ENCODE data around the gene TNP2. TPM values are rescaled to one million over a fixed set of nuclear protein-coding genes. Genes with fewer than 3 reads are reported as not detected.
A peak's percentile ranks its signal among the peaks of the same experiment; 100 is the strongest.

The TNP2 gene
- total RNA-seq, 1 donor from 2014 or later, result not detected

DNA sequence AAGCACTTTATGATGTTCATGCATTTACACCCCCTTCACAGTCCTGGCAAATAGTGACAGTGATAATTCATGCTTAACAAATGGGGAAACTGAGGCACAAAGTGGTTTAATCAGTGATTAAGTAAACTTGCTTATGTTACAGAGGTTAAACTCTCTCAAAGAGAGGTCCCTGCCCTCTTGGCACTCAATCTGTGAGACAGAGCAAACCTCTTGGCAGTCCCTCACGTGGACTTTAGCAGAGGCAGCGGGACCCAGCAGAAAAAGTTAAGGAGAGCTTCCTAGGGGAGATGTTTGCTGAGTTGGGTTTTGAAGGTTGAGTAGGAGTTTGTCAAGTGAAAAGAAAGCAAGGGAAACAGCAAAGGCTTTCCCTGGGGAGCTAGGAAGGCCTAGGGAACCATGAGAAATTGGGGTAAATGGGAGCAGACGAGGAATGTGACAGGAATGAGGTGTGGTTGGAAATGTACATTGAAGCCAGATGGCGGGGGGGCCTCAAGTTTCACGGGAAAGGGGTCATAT lies 23.8 kb downstream of the TNP2 start:
- Histone ChIP-seq H3K27me3 (ENCODE audit: low read depth) (no peaks in the 10 kb centered on the region), H3K4me3 (no peak overlapping the region), H3K9me3 (no peaks in the 10 kb centered on the region), H3K27ac (no peak overlapping the region), H3K36me3 (no peaks in the 10 kb centered on the region), H3K4me1 (no peaks in the 10 kb centered on the region)
- intact Hi-C loops (cut with DNase I), result no loop called here
- no peak for ATAC-seq
- no peak for DNase-seq
- TF ChIP-seq, protein P1, sequence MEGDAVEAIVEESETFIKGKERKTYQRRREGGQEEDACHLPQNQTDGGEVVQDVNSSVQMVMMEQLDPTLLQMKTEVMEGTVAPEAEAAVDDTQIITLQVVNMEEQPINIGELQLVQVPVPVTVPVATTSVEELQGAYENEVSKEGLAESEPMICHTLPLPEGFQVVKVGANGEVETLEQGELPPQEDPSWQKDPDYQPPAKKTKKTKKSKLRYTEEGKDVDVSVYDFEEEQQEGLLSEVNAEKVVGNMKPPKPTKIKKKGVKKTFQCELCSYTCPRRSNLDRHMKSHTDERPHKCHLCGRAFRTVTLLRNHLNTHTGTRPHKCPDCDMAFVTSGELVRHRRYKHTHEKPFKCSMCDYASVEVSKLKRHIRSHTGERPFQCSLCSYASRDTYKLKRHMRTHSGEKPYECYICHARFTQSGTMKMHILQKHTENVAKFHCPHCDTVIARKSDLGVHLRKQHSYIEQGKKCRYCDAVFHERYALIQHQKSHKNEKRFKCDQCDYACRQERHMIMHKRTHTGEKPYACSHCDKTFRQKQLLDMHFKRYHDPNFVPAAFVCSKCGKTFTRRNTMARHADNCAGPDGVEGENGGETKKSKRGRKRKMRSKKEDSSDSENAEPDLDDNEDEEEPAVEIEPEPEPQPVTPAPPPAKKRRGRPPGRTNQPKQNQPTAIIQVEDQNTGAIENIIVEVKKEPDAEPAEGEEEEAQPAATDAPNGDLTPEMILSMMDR (IDR thresholded peaks at IDR 0.05), result no peak

DNA sequence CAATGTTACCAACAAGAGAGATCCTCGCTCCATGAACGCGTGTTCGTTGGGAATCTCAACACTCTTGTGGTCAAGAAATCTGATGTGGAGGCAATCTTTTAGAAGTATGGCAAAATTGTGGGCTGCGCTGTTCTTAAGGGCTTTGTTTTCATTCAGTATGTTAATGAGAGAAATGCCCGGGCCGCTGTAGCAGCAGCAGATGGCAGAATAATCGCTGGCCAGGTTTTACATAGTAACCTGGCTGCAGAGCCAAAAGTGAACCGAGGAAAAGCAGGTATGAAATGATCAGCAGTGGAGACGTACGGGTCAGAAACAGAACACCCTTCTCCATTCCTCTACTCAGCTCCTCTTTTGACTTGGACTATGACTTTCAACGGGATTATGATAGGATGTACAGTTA lies 26.5 kb downstream of the TNP2 start:
- ATAC-seq (no peak), DNase-seq (no peak)
- no peak overlapping the region for H3K27ac ChIP-seq
- intact Hi-C loops (cut with DNase I), result no loop called here
- TF ChIP-seq, protein P1 (IDR thresholded peaks at IDR 0.05), result no peak
- no peaks in the 10 kb centered on the region for H3K27me3 ChIP-seq (ENCODE audit: low read depth)
- H3K9me3 ChIP-seq, result no peaks in the 10 kb centered on the region
- H3K4me1 ChIP-seq, result peaks cover 2% of the 10 kb centered on the region
- no peaks in the 10 kb centered on the region for H3K36me3 ChIP-seq
- H3K4me3 ChIP-seq, result no peak overlapping the region

DNA sequence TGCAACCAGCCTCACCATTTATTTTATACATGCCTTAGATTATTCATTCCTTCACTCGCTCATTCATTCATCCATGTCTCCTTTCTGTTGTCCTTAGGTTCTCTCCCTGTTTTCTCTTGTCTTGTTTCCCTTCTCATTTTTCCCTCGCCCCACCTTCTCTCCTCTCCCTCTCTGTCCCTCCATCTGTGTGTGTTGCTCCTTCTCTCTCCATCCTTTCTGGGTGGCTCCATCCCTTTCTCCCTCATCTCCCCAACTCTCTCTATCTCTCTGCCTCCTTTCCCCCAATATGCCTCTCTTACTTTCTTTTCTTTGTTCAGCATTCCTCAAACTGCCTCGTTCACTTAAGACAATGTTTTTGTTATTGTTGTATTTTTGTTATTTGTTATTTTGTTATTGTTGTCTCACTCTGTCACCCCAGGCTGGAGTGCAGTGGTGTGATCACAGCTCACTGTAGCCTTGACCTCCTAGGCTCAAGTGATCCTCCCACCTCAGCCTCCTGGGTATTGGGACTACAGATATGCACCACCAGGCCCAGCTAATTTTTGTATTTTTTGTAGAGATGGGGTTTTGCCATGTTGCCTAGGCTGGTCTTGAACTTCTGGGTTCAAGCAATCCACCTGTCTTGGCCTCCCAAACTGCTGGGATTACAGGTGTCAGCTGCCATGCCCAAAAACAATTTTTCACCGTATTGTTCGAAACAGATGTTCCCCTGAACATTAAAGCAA lies 27.5 kb downstream of the TNP2 start:
- Histone ChIP-seq H3K4me1 (peaks cover 8% of the 10 kb centered on the region), H3K9me3 (no peaks in the 10 kb centered on the region), H3K27me3 (ENCODE audit: low read depth) (no peaks in the 10 kb centered on the region), H3K4me3 (no peak overlapping the region), H3K36me3 (no peaks in the 10 kb centered on the region), H3K27ac (no peak overlapping the region)
- no peak for DNase-seq
- intact Hi-C loops (cut with DNase I), result no loop called here
- TF ChIP-seq, protein P1 (IDR thresholded peaks at IDR 0.05), result no peak
- no peak for ATAC-seq

DNA sequence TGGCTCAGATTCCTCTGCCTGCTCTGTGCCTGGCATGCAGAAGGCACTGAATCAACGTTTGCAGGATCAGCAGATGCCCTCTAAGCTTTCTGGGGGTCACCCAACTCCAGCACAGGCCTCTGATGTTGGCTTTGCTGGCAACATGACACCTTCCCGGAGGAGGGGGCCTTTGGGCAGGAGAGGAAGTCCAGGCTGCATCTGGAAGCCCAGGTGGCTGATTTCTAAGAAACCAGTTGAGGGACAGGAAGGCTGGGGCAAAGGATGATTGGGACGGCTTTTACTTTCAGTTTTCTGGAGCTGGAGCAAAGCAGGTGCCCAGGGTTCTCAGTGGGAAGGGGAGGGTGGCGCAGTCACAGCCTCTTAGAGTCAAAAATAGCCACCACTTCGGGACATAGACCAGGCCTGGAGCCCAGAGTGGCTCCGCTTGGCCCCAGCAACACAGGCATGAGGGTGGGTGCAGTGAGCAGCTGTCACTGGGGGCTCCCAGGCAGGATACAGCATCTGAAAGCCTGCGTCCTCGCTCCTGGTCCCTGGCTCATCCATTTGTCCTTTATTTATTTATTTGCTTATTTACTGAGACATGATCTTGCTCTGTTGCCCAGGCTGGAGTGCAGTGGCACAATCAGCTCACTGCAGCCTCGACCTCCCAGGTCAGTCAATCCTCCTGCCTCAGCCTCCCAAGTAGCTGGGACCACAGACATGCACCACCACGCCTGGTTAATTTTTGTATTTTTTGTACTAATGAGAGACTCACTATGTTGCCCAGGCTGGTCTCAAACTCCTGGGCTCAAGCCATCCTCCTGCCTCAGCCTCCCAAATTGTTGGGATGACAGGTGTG lies 28.3 kb downstream of the TNP2 start:
- DNase-seq (no peak), ATAC-seq (peak; percentile 35 to 59)
- intact Hi-C loops (cut with DNase I), result no loop called here
- H3K4me1 ChIP-seq, result peaks cover 8% of the 10 kb centered on the region
- no peak overlapping the region for H3K4me3 ChIP-seq
- H3K27me3 ChIP-seq (ENCODE audit: low read depth), result no peaks in the 10 kb centered on the region
- H3K36me3 ChIP-seq, result no peaks in the 10 kb centered on the region
- H3K9me3 ChIP-seq, result no peaks in the 10 kb centered on the region
- TF ChIP-seq, protein P1 (IDR thresholded peaks at IDR 0.05), result no peak
- H3K27ac ChIP-seq, result no peak overlapping the region

DNA sequence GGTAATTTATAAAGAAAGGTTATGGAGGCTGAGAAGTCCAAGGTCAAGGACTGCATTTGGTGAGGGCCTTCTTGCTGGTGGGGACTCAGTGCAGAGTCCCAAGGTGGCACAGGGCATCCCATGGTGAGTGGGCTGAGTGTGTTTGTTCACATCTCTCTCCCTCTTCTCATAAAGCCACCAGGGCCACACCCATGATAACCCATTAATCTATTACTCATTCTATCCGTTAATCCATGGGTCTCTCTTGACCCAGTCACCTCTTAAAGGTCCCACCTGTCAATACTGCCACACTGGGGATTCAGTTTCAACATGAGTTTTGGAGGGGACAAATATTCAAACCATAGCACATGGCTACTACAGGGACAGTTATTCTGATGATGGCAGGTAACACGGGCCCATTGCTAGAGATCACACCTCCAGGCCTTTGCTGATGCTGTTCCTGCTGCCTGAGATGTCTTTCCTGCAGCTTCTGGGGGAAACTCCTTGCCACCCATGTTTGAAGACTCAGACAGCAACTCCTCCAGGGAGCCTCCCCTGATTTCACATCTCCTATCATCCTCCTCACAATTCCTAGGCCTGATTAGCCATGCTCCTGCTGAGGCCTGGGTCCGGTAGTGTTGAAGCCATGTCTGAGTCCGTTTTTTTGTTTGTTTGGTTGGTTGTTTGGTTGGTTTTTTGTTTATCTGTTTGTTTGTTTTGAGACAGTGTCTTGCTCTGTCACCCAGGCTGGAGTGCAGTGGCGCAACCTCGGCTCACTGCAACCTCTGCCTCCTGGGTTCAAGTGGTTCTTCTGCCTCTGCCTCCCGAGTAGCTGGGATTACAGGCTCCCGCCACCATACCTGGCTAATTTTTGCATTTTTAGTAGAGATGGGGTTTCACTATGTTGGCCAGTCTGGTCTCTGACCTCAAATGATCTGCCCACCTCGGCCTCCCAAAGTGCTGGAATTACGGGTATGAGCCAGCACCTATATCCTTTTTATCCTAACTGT lies 29.2 kb downstream of the TNP2 start:
- Histone ChIP-seq H3K4me1 (peaks cover 8% of the 10 kb centered on the region), H3K27me3 (ENCODE audit: low read depth) (no peaks in the 10 kb centered on the region), H3K9me3 (no peaks in the 10 kb centered on the region), H3K27ac (no peak overlapping the region), H3K4me3 (no peak overlapping the region), H3K36me3 (no peaks in the 10 kb centered on the region)
- ATAC-seq (no peak), DNase-seq (no peak)
- intact Hi-C loops (cut with DNase I), result no loop called here
- TF ChIP-seq, protein P1 (IDR thresholded peaks at IDR 0.05), result no peak
